GM19035 (cell line): ENCODE measurements around the gene ADARB2.
"Not testable (repeated sequence)": the region's sequence is repeated elsewhere in the genome, so short reads cannot be mapped to it uniquely, and the experiment has no call there.

ENCODE experiments used
- ATAC-seq: cut with Tn5 transposase; IDR thresholded peaks from one replicate; pipeline ENCODE4 v1.9.1; 2021; ENCODE audit not compliant: unreplicated experiment

ADARB2 gene

DNA sequence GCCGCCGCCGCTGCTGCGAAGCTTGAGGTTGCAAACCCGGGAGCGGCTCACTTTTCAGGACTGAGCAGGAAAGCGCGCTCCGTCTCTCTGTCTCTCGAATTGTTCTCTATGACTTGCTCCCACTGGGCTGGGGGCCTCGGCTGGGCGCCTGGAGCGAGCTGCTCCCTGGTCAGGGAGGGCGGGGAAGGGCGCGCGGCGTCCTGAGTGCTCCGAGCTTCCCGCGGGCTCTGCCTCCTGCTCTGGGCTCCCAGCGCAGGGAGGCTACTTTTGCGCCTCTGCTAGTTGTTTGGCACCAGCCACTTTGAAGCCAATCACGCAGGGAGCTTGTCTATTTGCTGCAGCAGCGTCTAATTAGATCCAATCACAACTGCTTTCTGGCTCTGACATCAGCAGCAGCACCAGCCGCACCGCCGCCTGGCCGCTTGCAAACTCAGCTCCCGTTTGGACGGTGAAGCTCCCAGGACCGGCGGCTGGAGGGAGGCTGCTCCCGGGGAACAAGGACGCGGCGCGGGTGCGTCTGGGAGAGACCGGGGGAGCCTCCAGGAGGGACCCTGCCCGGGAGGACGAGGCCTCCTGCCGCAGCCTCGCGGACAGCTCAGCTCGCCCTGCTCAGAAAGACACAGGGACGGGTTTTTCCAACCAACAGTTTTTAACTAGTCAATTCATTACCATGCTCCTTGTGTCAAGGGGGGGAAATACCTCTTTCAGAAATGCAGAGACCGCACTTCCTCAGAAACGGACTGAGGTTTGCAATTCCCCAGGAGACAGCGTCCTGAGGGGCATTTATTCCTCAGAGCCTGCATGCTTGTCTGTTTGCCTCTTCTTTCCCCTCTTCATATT is at the start of gene ADARB2:
TSS of gene ADARB2 (minus strand) at position 304 of the 840 bp plus-strand sequence.
- peak; percentile 67 for ATAC-seq

- no peak for ATAC-seq
These were observed 48.5 kb upstream of the ADARB2 start for GRCh38 chr10:1785835-1786234.

DNA sequence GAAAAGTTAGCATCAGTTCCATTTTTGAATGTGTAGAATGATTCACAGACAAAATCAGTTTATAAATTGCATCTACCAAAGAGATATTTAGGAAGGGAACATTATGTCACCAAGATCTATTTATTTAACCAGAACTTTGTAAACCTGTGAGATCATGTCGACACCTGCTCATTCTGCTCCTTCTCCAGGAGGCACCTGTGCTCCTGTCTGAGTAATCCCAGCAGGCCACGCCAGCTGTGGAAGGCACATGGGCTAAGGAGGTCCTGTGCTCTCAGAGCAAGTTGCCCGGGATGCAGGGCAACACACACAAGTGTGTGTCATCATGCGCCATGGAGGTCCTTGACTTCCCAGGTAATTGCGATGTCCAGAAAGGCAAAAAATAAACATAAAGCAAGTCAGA is 45.5 kb upstream of the ADARB2 start:
- no peak for ATAC-seq

DNA sequence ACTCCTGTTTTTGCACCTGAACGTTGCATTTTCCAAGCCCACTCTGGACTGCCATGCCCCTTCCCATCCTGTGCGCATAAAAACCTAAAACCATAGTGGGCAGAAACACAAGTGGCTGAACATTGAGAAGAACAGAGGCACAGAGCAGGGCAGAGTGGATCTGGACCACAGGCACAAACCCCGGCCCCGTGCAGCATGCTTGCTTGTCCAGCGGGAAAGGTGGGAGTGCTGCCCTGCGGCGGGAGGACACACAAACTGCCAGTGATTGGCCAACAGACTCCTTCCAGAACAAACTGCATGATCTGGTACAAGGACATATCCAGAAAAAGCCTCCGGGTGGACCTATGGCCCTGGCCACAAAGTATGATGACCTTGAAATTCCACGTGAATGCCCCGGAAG is 42.5 kb upstream of the ADARB2 start:
- no peak for ATAC-seq

DNA sequence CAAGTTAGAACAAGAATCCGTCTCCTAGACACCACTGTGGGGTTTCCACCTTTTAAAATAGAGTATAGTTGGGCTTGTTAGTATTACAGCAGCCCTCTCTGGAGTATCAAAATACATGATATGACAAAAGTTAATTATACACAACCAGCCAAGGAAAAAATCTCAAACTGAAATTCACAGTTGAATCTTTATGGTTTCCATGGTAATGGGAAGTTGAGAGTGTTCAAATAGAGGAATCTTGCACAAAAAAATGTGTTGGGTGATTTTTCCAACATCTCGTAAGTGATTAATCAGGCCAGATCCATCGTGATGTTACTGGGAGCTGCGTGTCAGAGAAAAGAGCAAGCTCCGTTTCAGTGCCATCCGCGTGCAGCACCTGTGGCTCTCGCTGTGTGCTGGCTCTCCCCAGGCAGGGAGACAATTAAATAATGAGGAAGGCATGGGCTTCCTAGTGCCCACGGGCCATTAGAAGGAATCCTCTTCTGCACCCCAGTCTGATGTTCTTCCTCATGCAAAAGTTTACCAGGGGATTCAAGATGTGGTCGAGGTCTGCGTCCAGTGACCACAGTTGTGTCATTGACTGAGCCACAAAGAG is 41.1 kb upstream of the ADARB2 start:
- ATAC-seq: no peak

DNA sequence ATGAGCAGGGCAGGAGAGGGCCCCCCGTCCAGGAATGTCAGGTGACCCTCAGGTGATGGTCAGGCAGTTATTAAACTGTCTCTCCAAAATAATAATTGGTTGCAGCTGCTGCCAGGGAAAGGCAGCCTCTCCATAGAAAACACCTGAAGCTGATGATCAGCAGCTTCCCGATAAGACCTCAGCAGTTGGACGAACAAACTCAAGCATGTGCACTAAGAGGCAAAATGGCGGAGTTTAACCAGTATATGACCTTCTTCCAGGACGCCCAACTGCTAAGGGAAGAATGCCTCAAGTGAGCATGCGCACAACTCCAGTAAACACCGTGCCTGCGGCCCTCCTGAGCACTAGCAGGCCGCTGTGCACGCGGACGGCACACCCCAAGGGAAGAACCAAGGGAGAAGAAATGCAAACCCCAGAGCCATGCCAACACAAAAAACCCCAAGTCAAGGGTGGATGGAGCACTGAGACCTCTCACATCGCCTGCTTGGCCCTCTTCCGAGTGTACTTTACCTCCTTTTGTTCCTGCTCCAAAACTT is 38.9 kb upstream of the ADARB2 start:
- no peak for ATAC-seq

DNA sequence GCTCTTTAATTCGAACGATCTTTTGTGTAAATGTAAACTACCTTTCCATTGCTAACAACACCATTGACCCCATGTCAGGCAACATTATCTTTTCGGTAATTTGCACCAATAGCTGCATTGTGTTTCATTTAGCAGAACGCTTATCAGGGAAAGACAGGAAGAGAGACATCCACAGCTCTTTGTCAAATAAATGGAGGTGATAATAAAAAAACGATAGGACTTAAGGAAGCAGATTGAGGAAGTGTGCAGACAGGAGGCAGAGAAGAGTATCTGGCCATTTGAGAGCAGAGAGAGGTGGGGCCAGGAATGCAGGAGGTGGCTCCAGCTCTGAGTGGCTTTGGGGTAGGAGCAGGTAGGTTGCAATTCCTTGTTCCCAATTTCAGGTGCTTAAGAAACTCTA is 37.5 kb upstream of the ADARB2 start:
- no peak for ATAC-seq

- ATAC-seq: not testable (repeated sequence)
These were observed 35.9 kb upstream of the ADARB2 start for GRCh38 chr10:1773204-1773603.

DNA sequence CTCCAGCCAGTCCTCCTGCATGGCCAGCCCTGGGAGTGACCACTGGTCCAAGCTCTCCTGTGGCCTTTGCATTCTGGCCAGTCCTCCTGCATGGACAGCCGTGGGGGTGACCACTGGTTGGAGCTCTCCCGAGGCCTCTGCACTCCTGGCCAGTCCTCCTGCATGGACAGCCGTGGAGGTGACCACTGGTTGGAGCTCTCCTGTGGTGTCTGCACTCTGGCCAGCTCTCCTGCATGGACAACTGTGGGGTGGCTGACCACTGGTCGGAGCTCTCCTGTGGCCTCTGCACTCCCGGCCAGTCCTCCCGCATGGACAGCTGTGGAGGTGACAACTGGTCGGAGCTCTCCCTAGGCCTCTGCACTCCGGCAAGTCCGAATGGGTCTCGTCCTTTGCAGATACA is 28.7 kb upstream of the ADARB2 start:
- ATAC-seq: no peak

- no peak for ATAC-seq
These were observed 24.8 kb upstream of the ADARB2 start for GRCh38 chr10:1762076-1762475.

DNA sequence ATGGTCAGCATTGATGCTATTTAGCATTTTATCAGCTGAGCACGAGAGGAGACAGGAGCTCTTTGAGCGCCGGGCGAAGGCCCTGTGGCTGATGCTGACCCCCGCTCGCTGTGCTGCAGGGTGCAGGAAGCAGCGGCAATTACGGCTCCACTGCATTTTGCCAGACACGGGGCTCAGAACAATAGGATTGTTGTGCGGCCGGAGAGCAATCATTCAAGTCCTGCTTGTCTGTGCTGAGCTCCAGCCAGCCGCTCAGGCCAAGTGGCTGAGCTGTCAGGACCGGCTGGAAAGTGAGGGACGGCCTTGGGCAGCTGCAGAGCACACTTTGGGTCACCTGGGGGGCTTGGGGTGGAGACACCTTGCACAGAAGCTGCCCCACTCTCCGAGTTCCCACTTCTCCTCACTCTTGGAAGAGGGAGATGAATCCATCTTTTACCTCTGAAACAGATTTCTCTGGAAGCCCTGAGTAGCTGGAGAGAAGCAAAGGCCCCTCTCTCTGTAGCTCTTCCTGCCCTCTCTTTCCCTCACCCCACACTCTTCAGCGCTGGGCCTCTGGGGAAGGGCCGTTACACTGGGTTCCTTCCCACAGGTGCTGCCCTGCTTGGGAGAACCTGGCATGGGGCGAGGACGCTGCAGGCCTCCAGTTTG is 17.3 kb upstream of the ADARB2 start:
- no peak for ATAC-seq

GRCh38 chr10:1752153-1752552 is 14.8 kb upstream of the ADARB2 start:
- no peak for ATAC-seq

GRCh38 chr10:1747590-1748157 is 10.3 kb upstream of the ADARB2 start:
- no peak for ATAC-seq

DNA sequence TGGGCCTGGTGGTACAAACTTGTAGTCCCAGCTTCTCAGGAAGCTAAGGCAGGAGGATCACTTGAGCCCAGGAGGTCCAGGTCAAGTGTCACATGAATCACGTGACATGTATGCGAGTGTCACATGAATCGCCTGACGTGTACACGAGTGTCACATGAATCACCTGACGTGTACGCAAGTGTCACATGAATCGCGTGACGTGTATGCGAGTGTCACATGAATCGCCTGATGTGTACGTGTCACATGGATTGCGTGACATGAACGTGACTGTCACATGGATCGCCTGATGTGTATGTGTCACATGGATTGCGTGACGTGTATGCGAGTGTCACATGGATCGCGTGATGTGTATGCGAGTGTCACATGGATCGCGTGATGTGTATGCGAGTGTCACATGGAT is 9.5 kb upstream of the ADARB2 start:
- ATAC-seq: no peak

DNA sequence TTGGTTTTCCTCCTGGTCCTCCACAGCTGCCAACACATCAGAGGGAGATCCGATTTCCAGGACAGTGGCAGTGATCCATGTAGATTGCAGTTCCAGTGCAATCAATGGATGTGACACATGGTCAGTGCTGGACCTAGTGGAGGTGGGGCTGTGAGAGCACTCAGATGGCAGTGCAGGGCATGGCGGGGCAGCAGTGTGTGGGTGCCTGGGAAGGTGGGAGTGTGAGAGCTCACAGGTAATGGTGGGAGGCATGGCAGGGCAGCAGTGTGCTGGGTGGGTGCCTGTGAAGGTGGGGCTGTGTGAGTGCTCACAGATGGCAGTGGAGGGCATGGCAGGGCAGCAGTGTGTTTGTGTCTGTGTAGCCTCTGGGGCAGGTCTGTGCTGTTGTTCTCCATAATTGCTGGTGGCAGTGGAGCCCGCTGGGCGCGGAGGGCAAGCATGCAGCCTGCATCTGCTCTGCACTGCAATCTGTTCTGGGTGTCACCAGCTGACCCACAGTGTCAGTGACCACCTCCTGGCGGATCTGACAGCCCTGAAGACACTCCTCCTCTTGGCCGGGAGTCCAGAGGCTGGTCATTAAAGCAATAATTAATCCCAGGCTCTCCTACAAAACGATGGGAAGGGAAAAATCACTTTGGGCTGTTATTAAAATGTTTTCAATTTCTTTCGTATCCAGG is 8.6 kb upstream of the ADARB2 start:
- ATAC-seq: no peak

DNA sequence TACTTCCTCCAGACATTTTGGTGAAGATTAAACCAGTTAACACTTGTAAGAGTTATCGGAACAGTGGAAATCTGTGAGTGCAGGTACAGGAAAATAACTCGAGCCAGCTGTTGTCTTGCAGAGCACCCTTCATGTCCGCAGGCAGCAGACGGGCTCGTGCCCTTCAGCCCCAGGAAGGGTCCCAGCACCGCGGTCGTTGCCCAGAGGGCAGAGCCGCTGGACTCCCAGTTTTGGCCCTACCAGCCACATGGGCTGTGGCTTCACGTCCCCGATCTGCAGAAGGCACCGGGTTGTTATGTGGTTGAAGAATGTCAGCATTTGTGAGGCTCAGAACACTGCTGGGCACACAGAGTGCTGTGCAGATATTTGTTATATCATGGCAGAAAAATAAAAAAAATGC is 7.2 kb upstream of the ADARB2 start:
- no peak for ATAC-seq

GRCh38 chr10:1743141-1743540 is 5.8 kb upstream of the ADARB2 start:
- no peak for ATAC-seq

GRCh38 chr10:1741450-1741849 is 4.1 kb upstream of the ADARB2 start:
- no peak for ATAC-seq

GRCh38 chr10:1739751-1740150 is 2.4 kb upstream of the ADARB2 start:
- no peak for ATAC-seq

- ATAC-seq: no peak
These were observed 1.6 kb upstream of the ADARB2 start for GRCh38 chr10:1738950-1739349.

GRCh38 chr10:1736972-1737221 is 428 bp downstream of the ADARB2 start:
- no peak for ATAC-seq
